ENCODE data around the gene PLS1.
A peak's percentile ranks its signal among the peaks of the same experiment; 100 is the strongest.

The PLS1 gene

DNA sequence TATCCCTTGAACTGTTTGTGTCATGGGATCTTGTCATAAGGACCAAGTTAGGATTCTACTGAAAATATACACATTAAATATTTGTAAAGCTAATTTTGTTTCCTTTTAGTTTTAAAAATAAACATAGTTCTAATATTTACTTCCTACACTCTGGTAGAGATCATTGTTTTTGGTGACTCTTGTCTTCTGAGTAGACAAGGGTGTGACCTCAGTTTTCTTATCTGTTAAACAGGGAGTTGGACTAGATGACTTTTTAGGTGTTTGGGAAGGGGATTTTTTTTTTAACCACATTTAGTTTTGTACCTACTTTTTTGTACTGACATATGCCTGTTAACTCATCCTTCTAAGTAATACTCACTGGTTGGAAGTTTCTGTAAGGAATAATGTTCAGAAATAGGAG is 30.8 kb downstream of the PLS1 start:
- no peak for FAIRE-seq
- no peak for DNase-seq (ENCODE audit: insufficient read length, low spot score)
- TF ChIP-seq, protein P1, sequence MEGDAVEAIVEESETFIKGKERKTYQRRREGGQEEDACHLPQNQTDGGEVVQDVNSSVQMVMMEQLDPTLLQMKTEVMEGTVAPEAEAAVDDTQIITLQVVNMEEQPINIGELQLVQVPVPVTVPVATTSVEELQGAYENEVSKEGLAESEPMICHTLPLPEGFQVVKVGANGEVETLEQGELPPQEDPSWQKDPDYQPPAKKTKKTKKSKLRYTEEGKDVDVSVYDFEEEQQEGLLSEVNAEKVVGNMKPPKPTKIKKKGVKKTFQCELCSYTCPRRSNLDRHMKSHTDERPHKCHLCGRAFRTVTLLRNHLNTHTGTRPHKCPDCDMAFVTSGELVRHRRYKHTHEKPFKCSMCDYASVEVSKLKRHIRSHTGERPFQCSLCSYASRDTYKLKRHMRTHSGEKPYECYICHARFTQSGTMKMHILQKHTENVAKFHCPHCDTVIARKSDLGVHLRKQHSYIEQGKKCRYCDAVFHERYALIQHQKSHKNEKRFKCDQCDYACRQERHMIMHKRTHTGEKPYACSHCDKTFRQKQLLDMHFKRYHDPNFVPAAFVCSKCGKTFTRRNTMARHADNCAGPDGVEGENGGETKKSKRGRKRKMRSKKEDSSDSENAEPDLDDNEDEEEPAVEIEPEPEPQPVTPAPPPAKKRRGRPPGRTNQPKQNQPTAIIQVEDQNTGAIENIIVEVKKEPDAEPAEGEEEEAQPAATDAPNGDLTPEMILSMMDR (IDR thresholded peaks at IDR 0.05; ENCODE audit: insufficient read depth, missing control alignments), result no peak

DNA sequence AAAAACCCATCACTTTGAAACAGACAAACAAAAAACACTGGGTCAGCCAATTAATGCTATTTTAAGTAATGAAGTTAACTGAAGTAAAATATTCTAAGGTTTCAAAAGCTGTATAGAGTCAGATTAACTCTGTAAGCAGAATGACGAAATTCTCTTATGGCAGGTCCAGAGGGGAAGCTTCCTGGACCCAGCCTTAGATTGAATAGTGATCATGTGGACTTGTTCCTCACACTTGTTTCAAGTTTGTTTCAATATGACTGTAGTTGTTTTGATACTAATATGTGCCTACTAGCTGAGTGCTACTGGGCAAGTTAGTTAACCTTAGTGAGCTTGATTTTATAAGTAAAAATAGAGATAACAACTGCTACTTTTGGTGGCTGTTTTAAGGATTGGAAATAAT is 32.6 kb downstream of the PLS1 start:
- no peak for DNase-seq (ENCODE audit: insufficient read length, low spot score)
- TF ChIP-seq, protein P1 (IDR thresholded peaks at IDR 0.05; ENCODE audit: insufficient read depth, missing control alignments), result no peak
- no peak for FAIRE-seq

DNA sequence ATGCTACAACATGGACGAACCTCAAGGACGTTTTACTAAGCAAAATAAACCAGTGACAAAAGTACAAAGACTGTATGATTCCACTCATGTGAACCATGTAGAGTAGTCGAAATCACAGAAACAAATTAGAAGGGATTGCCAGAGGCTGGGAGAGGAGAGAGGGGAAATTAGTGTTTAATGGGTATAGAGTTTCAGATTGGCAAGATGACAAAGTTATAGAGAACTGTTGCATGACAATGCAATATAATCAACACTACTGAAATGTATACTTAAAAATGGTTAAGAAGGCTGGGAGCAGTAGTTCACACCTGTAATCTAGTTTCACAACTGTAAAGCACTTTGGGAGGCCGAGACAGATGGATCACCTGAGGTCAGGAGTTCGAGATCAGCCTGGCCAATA is 36.9 kb downstream of the PLS1 start:
- DNase-seq (ENCODE audit: insufficient read length, low spot score), result no peak
- TF ChIP-seq, protein P1 (IDR thresholded peaks at IDR 0.05; ENCODE audit: insufficient read depth, missing control alignments), result no peak
- no peak for FAIRE-seq

DNA sequence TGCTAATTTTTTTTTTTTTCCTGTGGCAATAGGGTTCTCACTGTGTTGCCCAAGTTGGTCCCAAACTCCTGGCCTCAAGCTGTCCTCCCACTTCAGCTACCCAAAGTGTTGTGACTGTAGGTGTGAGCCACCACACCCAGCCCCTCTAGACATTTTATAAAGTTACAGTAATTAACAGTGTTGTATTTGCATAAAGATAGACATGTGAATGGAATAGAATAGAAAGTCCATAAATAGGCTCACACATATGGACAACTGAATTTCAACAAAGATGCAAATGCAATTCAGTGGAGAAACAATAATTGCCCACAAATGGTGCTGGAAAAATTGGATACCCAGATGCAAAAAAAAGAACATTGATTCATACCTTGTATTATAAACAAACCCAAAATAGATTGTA is 39.9 kb downstream of the PLS1 start:
- no peak for FAIRE-seq
- TF ChIP-seq, protein P1 (IDR thresholded peaks at IDR 0.05; ENCODE audit: insufficient read depth, missing control alignments), result no peak

DNA sequence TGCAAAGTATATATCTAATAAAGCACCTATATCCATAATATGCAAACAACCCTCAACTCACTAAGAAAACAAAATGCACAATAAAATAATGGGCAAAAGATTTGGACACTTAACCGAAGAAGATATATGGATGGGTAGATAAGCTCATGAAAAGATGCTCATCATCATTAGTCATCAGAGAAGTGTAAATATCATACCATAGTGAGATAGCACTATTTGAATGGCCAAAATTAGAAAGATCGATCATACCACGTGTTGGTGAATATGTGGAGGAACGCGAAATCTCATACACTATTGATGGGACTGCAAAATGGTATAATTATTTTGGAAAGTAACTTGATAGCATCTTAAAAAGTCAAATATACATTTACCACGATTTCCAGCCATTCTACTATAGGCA is 40.5 kb downstream of the PLS1 start:
- peak; percentile 38 for FAIRE-seq
- DNase-seq (ENCODE audit: insufficient read length, low spot score), result no peak
- TF ChIP-seq, protein P1 (IDR thresholded peaks at IDR 0.05; ENCODE audit: insufficient read depth, missing control alignments), result no peak

More for the DNA sequence above, 39.9 kb downstream of the PLS1 start:
- no peak for DNase-seq (ENCODE audit: insufficient read length, low spot score)

DNA sequence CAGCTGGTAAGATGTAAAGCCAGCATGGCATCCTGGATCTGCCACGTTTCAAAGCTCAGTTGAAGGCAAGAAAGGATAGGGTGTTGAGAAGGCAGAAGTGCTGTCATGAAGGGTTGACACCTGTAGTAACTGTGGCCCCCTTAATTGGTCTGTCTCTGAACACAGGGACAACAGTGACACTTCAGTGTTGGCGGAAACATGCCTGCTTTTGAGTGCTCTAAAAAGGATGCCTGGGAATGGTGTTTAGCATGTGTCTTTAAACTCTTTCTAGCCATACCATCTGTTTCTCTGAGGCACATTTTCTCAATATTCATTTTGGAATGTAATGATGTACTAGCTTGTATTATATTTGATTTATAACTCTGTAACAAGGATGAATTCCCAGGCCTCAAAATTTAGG is 42.1 kb downstream of the PLS1 start:
- DNase-seq (ENCODE audit: insufficient read length, low spot score), result no peak
- TF ChIP-seq, protein P1 (IDR thresholded peaks at IDR 0.05; ENCODE audit: insufficient read depth, missing control alignments), result no peak
- no peak for FAIRE-seq

- FAIRE-seq (no peak), DNase-seq (ENCODE audit: insufficient read length, low spot score) (no peak)
- TF ChIP-seq, protein P1 (IDR thresholded peaks at IDR 0.05; ENCODE audit: insufficient read depth, missing control alignments), result no peak
These were observed 45.3 kb downstream of the PLS1 start for GRCh38 chr3:142641504-142641903.

All from D721Med (cell line).